Measurements from ENCODE around the gene P3H2. TPM values are rescaled to one million over a fixed set of nuclear protein-coding genes. Genes with fewer than 3 reads are reported as not detected.

P3H2 gene
- total and polyA plus RNA-seq, 2 experiments from 2014 or later: 14.5 TPM

DNA sequence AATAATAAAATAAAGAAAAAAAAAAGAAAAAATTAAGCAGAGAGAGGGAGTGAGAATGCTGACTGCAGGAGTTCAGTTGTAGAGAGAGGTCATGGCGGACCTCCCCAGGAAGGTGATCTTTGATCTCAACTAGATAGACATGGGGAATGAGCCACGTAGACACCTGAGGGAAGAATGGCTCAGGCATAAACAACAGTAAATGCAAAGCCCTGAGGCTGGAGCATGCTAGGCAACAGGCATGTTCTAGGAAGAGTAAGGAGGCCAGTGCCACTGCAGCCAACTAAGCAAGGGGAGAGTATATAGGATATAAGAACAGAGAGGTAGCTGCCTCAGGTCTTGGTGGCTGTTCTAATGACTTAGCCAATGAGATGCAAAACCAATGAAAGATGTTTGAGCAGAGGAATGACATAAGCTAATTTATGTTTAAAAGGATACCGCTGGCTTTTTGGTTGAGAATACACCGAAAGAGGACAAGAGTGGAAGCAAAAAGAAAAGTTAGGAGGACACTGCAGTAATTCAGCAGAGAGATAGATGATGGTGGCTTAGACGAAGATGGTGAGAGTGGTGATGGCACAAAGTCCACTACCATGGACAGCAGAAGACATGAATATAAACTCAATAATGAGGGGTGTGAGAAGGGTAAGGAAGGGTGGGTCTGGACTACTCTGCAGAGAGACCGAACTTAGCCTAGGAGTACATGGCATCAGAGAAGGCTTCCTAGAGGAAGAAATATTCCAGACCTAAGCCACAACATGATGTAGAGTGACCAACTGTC lies 174.6 kb downstream of the P3H2 start:
- no peak overlapping the region for H3K4me3 ChIP-seq
- H3K27ac ChIP-seq: no peak overlapping the region
- H3K27me3 ChIP-seq: no peaks in the 10 kb centered on the region
- TF ChIP-seq EZH2 (IDR thresholded peaks at IDR 0.05; ENCODE audit: borderline replicate concordance): no peak
- no peak for TF ChIP-seq EZH2phosphoT487 (IDR thresholded peaks at IDR 0.05; ENCODE audit: low read depth, severe bottlenecking, unreplicated experiment)
- TF ChIP-seq CTCF (IDR thresholded peaks at IDR 0.05; ENCODE audit: poor library complexity): no peak
- peaks cover 18% of the 10 kb centered on the region for H3K4me1 ChIP-seq (ENCODE audit: insufficient read depth)
- no peaks in the 10 kb centered on the region for H3K36me3 ChIP-seq (replicated peaks; ENCODE audit: insufficient read depth, low read depth)
- no peaks in the 10 kb centered on the region for H3K79me2 ChIP-seq
- no peak overlapping the region for H3K4me2 ChIP-seq
- whole genome bisulfite sequencing (ENCODE audit: low lambda C conversion rate, missing lambda C conversion rate): 88% methylated on average over 6 of the region's 6 CpGs
- H3K9me2 ChIP-seq (replicated peaks; ENCODE audit: insufficient read depth): no peaks in the 10 kb centered on the region
- no peak for DNase-seq (ENCODE audit: low spot score)
- H4K20me1 ChIP-seq (ENCODE audit: insufficient read depth, poor library complexity, severe bottlenecking): no peaks in the 10 kb centered on the region
- H3K9me3 ChIP-seq (ENCODE audit: low read depth): no peaks in the 10 kb centered on the region
- no peak overlapping the region for H2AFZ ChIP-seq

DNA sequence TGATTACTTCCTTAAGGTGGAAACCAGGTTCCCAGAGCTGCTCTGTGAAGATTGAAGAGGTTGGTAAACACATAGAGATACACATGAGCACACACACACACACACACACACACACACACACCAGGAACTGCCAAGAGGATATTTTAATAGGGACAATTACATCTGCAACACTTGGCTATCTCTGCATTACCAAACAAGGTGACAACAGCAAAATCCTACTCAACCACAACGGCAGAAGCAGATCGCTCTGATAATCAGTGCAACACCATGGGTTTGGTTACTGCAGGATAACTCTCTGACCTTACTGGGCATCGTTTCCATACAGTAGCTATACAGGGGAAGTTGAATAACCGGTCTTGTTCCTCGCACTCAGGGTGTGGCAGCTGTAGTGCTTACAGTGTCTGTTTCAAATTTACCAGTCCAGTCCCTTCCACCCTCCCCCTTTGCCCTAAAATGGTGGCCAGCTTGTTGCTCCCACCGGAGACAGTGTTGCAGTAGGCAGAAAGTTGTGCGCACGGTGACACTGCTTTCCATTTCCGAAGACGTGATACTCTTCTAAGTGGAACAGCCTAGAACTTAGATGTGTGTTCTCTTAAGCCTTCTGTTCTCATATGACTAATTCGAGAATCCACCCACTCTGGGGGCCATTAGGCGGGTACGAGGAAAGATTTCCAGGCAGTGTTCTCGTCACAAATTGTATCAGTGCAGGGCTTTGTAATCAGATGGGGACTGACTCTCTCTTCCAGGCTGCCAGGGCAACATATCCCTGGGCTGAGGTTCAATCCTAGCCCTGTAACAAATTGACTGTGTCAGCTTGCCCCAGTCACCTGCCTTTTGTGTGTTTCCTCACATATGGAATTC lies 176.2 kb downstream of the P3H2 start:
- peak; percentile 20 for DNase-seq (ENCODE audit: low spot score)
- no peaks in the 10 kb centered on the region for H3K36me3 ChIP-seq (replicated peaks; ENCODE audit: insufficient read depth, low read depth)
- H3K9me3 ChIP-seq (ENCODE audit: low read depth): no peaks in the 10 kb centered on the region
- TF ChIP-seq EZH2 (IDR thresholded peaks at IDR 0.05; ENCODE audit: borderline replicate concordance) (no peak), EZH2phosphoT487 (IDR thresholded peaks at IDR 0.05; ENCODE audit: low read depth, severe bottlenecking, unreplicated experiment) (no peak), CTCF (IDR thresholded peaks at IDR 0.05; ENCODE audit: poor library complexity) (no peak)
- no peak overlapping the region for H2AFZ ChIP-seq
- no peaks in the 10 kb centered on the region for H3K9me2 ChIP-seq (replicated peaks; ENCODE audit: insufficient read depth)
- peaks cover 24% of the 10 kb centered on the region for H3K4me1 ChIP-seq (ENCODE audit: insufficient read depth)
- no peaks in the 10 kb centered on the region for H4K20me1 ChIP-seq (ENCODE audit: insufficient read depth, poor library complexity, severe bottlenecking)
- no peaks in the 10 kb centered on the region for H3K79me2 ChIP-seq
- H3K27ac ChIP-seq: peak overlapping the region; percentile 74
- WGBS (ENCODE audit: low lambda C conversion rate, missing lambda C conversion rate): 82% methylated on average over 14 of the region's 14 CpGs
- H3K27me3 ChIP-seq: no peaks in the 10 kb centered on the region
- no peak overlapping the region for H3K4me2 ChIP-seq
- H3K4me3 ChIP-seq: no peak overlapping the region

GRCh38 chr3:189942948-189943347 lies 177.7 kb downstream of the P3H2 start:
- Histone ChIP-seq H4K20me1 (ENCODE audit: insufficient read depth, poor library complexity, severe bottlenecking) (no peaks in the 10 kb centered on the region), H3K9me3 (ENCODE audit: low read depth) (no peaks in the 10 kb centered on the region), H3K4me1 (ENCODE audit: insufficient read depth) (peaks cover 24% of the 10 kb centered on the region), H2AFZ (no peak overlapping the region), H3K27ac (peak overlapping the region; percentile 74), H3K36me3 (replicated peaks; ENCODE audit: insufficient read depth, low read depth) (no peaks in the 10 kb centered on the region), H3K9me2 (replicated peaks; ENCODE audit: insufficient read depth) (no peaks in the 10 kb centered on the region), H3K79me2 (no peaks in the 10 kb centered on the region), H3K27me3 (no peaks in the 10 kb centered on the region), H3K4me3 (no peak overlapping the region), H3K4me2 (no peak overlapping the region)
- TF ChIP-seq CTCF (IDR thresholded peaks at IDR 0.05; ENCODE audit: poor library complexity) (no peak), EZH2 (IDR thresholded peaks at IDR 0.05; ENCODE audit: borderline replicate concordance) (no peak), EZH2phosphoT487 (IDR thresholded peaks at IDR 0.05; ENCODE audit: low read depth, severe bottlenecking, unreplicated experiment) (no peak)
- 80% methylated on average over 3 of the region's 3 CpGs for WGBS (ENCODE audit: low lambda C conversion rate, missing lambda C conversion rate)
- no peak for DNase-seq (ENCODE audit: low spot score)

Data from hepatocyte (in vitro differentiated cells).